NCI-H82 treated with DMSO at 0.1 percent for 48 hours (cell line): ENCODE results near the gene PDE6C.
A peak's percentile ranks its signal among the peaks of the same experiment; 100 is the strongest.

Experiments used
- DNase-seq: peaks from one replicate; lab custom pipeline; 2025; ENCODE audit not compliant: unreplicated experiment; lab: John Stamatoyannopoulos, UW

PDE6C gene

DNA sequence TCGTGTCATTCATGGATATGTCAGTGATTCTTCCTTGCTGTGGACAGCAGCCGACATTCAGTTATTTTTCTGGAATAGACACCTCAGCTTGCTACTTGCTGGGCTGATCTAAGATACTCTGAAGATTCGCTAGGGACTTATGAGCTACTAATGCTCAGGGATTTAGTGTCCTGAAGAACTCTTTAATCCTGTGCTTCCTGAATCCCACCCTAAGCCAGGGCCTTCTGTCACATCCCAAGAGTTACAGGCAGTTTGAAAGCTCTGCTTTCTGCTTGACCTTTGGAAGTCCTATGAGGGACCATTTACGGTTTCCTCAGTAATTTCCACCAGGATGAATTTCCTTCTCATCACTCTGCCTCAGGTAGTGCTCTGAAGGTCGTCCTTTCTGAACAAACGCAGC is at the start of gene PDE6C:
Gene PDE6C, plus strand, starts transcription at position 227 of the 400 bp plus-strand sequence. CDS start 189 bp downstream, outside the sequence.
- peak; percentile 93 for DNase-seq

- no peak for DNase-seq
Measured at GRCh38 chr10:93565446-93565845, 46.9 kb upstream of the PDE6C start.

DNA sequence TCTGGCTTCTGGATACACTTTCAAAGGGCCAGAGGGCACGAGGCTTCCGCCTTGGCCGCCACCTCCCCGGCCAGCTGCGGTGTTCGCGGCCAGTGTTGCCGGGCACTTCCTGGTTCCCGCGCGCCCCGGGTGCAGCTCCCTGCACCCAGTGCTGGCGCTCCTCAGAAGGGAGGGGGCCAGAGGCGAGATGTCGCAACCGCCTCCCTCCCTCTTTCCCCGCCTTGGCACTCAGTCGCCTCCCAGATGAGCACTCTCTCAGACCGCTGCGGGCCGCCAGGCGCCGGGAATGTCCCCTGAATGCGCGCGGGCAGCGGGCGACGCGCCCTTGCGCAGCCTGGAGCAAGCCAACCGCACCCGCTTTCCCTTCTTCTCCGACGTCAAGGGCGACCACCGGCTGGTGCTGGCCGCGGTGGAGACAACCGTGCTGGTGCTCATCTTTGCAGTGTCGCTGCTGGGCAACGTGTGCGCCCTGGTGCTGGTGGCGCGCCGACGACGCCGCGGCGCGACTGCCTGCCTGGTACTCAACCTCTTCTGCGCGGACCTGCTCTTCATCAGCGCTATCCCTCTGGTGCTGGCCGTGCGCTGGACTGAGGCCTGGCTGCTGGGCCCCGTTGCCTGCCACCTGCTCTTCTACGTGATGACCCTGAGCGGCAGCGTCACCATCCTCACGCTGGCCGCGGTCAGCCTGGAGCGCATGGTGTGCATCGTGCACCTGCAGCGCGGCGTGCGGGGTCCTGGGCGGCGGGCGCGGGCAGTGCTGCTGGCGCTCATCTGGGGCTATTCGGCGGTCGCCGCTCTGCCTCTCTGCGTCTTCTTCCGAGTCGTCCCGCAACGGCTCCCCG is 45.7 kb upstream of the PDE6C start, which contains the start of gene FFAR4:
Gene FFAR4, plus strand, starts transcription at position 231 of the 842 bp plus-strand sequence. Its CDS starts 56 bp downstream, at position 287.
- no peak for DNase-seq

DNA sequence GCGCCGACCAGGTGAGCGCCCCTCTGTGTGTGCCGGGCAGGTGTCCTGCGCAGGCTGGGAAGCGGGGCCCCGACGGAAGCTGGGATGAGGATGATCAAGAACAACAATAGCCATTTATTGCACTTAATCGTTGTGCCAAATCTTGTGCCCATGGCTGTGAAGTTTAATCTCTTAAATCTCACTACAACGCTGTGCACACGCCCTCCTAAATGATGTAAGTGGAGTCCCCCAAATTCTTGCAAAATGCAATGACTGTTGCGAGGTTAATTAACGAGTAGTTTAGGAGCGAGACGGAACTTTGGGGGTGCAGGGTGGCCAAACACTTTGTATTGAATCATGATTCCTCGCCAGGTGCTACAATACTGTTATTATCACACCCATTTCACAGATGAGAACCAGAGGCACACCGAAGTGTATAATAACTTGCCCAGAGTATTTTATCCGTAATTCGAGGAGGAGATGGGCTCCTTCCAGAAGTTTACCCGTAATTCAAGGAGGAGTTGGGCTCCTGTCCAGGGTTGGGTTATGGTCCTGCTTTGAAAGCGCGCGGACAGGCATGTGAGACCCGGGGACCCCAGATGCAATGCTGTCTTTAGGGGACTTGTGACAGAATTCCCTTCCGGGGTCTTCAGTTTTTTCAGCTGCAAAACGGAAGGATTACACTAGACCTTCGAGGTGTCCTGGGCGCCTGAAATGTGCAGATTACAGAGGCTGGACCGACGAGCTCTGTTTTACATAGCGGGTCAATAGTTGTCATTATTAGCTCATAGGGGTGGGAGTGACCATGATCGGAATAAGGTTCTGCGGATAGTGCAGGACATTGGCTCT is 44.8 kb upstream of the PDE6C start:
- DNase-seq, result no peak

DNA sequence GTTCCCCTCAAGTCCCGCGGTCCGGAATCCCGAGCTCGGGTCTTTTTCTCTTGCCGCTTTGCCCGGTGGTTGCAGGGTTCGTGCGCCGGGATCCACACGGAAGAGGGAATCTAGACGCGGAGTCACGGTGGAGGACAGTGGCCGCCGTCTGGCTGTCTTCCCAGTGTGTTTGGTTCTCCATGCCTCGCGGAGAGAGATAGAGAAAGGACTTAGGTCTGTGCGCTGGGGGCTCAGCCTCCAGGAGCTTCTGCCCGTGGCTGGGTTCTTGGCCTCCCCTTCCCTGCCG is 44.3 kb upstream of the PDE6C start:
- no peak for DNase-seq

DNA sequence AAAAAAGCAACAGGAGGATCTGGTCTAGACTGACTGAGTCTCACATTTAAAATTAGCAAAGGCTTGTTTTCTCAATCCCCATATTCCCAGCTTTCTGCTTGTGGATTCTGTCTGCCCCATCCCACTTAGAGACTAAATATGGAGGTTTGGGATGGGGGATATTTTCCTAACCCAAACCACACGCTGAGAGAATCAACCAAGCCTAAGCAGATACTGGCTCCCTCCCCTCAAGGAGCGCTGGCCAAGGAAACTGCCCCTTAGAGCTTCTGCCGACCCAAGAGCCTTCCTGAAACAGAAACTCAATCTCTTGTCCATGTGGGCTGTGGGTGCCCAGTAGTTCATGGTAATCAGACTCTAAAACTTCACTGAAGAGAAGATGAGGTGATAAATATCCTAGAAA is 42.0 kb upstream of the PDE6C start:
- no peak for DNase-seq

DNA sequence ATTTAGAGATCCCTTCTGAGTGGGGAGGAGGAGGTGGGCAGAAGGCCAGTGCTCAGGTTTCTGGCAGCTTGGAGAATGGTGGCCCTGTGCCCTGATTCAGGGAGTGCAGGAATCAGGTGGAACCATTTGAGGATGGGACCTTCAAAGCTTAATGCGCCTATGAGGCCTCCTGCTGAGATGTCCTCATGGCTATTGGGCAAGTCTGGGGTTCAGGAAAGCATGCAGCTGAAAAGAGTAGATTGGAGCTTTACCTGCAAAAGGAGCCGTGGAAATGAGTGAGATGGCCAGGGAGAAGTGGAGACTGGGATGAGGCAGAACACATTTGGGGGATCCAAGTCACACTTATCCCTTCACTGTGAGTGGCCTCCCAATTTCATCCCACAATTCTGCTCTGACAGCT is 39.7 kb upstream of the PDE6C start:
- DNase-seq, result no peak

DNA sequence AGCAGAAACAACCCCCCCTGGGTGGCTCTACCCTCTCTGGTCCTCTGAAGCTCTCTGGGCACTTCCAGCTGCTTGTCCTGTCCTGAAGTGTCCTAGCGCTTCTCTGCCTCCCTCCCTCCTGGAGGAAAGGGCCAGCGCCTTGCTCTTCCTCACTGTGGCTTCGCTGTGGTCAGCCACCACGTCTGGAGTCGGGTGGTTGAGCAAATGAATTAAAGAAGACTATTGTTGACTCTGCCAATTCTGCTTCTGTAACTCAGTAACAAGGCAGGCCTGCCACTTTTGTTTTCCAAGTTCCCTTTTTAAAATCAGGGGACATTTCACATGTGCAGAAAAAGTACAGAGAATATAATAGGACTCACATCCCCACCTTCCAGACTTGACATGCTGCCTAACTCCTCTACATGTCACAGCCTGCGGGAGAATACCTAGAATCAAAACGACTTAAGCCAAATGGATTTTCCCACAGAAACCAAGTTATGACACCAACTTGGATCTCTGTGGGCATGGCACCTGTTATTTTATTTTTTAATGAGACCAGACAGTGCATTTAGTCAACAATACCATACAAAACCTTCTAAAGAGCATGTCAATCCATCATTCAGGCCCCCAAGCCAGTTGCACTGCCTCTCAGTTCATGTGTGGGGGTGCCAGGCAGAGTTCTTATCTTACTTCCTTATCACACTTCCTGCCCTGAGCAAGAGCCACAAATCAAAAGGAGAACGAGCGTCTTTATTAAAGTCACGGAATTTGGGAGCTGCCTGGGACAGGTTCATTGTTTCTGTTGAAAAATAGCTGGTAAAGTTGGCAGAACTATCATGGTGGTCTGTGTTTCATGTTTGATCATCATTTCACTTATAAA is 39.1 kb upstream of the PDE6C start:
- no peak for DNase-seq

DNA sequence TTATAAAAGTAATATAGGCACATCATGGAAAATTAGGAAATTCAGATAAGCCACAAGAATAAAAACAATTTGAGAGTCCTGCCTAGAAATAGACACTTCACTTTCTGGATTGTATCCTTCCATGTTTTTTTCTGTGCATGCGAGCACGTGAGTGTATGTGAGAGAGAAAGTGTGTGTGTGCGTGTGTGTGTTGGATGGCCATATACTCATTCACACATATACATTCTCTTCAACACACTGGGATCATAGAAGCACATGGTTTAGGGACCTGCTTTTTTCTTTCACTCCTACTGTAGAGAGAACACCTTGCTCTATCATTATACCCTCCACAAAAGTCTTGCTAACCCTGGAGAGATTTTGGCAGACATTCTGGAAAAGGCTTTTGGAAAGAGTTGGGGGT is 38.4 kb upstream of the PDE6C start:
- no peak for DNase-seq

- DNase-seq, result no peak
Measured at GRCh38 chr10:93576888-93577287, 35.4 kb upstream of the PDE6C start.

DNA sequence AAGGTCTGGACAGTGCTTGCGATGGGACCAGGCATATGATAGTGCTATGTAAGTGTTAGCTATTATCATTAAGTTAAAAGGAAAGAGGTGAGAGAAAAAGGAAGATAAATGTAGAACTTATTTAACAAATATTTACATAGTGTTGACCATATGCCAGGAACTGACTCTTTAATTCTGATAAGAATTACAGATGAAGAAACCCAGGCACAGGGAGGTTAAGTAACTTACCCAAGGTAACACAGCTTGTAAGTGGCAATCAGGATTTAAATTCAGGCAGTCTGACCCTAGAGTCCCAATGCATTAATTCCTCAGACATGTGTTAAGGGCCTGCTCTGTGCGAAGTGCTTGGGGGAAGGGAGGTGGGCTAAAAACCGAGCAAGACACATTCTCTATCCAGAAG is 34.8 kb upstream of the PDE6C start:
- no peak for DNase-seq

DNA sequence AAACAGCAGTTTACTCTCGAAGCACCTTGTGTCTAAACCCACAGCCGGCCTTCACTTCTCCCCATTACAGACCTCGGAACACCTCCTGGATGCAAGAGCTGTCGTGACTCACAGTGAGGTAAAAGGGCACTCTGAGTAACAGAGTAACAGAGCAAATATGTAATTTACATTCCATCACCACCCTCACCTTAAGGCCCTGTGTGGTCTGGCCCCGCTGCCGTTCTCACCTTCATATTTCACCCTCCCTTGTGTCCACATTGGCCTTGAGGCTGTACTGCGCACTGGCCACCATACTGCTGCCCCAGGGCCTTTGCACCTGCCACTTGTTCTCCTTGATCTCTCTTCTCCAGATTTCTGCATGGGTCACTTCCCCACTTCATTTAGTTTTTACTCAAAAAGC is 33.2 kb upstream of the PDE6C start:
- no peak for DNase-seq

- no peak for DNase-seq
Measured at GRCh38 chr10:93579985-93580711, 32.2 kb upstream of the PDE6C start.

DNA sequence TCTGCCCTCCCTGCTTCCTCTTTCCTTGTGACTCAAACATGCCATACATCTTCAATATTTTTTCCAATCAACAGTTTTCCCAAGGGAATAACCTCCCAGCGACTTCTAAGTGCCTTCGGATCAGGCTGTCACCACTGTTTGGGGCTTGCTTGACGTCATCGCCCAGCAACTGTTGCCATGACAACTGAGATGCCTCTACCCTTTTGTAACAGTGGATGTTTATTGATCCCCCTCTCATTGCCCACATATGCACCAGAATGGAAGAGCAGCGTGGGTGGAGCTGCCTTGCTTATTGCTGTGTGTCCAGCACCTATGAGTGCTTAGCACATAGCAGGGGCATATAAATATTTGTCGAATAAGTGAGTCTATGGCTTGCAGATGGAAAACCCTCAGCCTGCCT is 31.5 kb upstream of the PDE6C start:
- no peak for DNase-seq

GRCh38 chr10:93584445-93584844 is 27.9 kb upstream of the PDE6C start:
- DNase-seq, result no peak

DNA sequence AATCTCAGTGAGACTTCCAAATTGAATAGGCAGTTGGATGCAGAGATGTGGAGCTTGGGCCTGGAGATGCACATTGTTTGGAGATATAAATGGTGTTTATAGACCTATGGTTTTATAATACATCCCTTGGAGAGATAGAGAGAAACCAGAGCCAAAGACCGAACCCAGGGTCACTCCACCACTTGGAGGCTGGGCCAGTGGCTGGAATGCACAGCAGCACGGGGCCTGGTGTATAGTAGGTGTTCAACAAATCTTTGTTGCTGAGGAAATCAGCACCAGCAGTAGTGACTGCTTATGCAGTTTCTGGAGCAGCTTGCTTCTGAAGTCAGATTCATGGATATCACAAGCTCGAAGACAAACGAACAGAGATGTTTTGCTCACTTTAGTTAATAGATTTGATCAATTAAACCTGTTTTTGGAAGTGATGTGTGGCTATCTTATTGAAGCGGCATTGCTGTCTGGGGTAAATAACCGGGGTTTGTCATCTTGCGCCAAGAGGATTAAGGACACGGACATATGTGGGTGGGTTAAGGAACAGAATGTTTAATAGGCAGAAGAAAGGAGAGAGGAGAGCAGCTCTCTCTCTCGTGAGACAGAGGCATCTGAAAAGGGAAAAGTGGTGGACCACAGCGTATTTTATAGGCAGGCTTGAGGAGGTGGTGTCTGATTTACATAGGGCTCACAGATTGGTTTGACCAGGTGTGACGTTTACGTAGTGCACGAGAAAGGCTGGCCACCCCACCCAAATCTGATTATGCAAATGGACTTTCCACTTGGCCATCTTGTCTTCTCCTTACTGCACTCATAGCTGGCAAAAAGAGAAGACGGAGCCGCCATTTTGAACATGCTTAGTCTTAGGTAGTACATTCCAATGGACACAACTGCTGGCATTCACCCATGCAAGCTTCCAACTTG is 22.4 kb upstream of the PDE6C start:
- DNase-seq, result no peak

GRCh38 chr10:93590638-93591037 is 21.7 kb upstream of the PDE6C start:
- DNase-seq, result no peak

DNA sequence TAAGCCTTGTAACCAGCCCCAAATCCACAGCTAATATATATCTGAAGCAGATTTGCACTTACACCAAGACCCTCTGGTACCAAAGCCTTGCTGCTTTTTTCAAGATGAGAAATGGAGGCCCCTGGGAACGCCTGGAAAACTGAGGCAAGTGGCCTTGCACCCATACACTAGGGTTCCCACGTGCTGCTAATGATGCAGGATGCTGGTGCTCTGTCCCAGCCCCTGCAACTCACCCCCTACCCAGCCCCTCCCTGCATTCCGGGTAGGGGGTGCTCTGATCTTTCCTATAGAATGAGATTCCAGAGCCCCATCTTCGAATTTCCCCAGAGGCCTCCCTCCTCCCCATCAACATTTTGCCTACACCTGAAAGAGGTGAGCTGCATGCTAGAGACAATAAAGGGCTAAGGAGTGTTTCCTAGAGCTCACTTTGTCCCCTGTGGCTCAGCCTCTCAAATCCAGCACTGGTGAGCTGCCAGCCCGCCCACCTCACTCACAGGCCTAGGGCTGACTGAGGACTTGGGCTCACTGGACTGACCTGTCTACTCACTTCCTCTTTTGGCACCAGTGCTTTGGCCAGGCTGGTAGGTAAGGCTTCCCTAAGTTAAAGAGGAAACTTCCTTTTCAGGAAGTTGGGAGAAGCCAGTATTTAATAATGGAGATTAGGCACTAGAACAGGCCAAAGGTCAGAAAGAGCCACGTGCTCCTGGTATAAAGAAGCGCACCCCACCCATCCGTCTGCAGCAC is 21.1 kb upstream of the PDE6C start:
- DNase-seq, result no peak

GRCh38 chr10:93593254-93593653 is 19.1 kb upstream of the PDE6C start:
- DNase-seq, result no peak
